ENCODE measurements around the gene NPIPB8. TPM values are rescaled to one million over a fixed set of nuclear protein-coding genes. Genes with fewer than 3 reads are reported as not detected.
"Not testable (repeated sequence)": the region's sequence is repeated elsewhere in the genome, so short reads cannot be mapped to it uniquely, and the experiment has no call there.

NPIPB8 gene
- total and polyA plus RNA-seq, 2 donors (not counting 1 experiment from before 2014, with no cell fraction given) = 0.17 TPM; not detected in 1

- not testable (repeated sequence) for H3K27me3 ChIP-seq (ENCODE audit: control insufficient read depth, insufficient read depth, low read length); H2AFZ ChIP-seq (ENCODE audit: low read length)
Measured at GRCh38 chr16:28700349-28700748, 62.5 kb downstream of the NPIPB8 start.

GRCh38 chr16:28701384-28701783 is 63.5 kb downstream of the NPIPB8 start:
- H3K27me3 ChIP-seq (ENCODE audit: control insufficient read depth, insufficient read depth, low read length); H2AFZ ChIP-seq (ENCODE audit: low read length); H3K36me3 ChIP-seq (ENCODE audit: control insufficient read depth, insufficient read depth, low read length); H3K79me2 ChIP-seq (ENCODE audit: control insufficient read depth, insufficient read depth, low read length); H3K4me1 ChIP-seq (ENCODE audit: control insufficient read depth, extremely low read depth, insufficient read depth, low read length); H3K9ac ChIP-seq (ENCODE audit: insufficient read depth, low read length); H4K20me1 ChIP-seq (ENCODE audit: control insufficient read depth, extremely low read depth, insufficient read depth, low read length); H3K4me2 ChIP-seq (ENCODE audit: extremely low read depth, insufficient read depth, low read length); H3K9me3 ChIP-seq (ENCODE audit: control insufficient read depth, insufficient read depth, low read depth, low read length); H3K4me3 ChIP-seq (replicated peaks in 1 of 4; ENCODE audit: control extremely low read depth in 1 of 4, insufficient read depth in 1 of 4, low read depth in 3 of 4, low read length in 4 of 4); DNase-seq (ENCODE audit: low read depth in 2 of 2); H3K27ac ChIP-seq (ENCODE audit: insufficient read depth, low read length): not testable (repeated sequence)

More at GRCh38 chr16:28700349-28700748, 62.5 kb downstream of the NPIPB8 start:
- not testable (repeated sequence) for H3K27ac ChIP-seq (ENCODE audit: insufficient read depth, low read length); H3K4me1 ChIP-seq (ENCODE audit: control insufficient read depth, extremely low read depth, insufficient read depth, low read length); H3K9ac ChIP-seq (ENCODE audit: insufficient read depth, low read length); H3K9me3 ChIP-seq (ENCODE audit: control insufficient read depth, insufficient read depth, low read depth, low read length); H3K79me2 ChIP-seq (ENCODE audit: control insufficient read depth, insufficient read depth, low read length); DNase-seq (ENCODE audit: low read depth in 2 of 2); H3K36me3 ChIP-seq (ENCODE audit: control insufficient read depth, insufficient read depth, low read length); H3K4me2 ChIP-seq (ENCODE audit: extremely low read depth, insufficient read depth, low read length); H4K20me1 ChIP-seq (ENCODE audit: control insufficient read depth, extremely low read depth, insufficient read depth, low read length); H3K4me3 ChIP-seq (replicated peaks in 1 of 4; ENCODE audit: control extremely low read depth in 1 of 4, insufficient read depth in 1 of 4, low read depth in 3 of 4, low read length in 4 of 4)

DNA sequence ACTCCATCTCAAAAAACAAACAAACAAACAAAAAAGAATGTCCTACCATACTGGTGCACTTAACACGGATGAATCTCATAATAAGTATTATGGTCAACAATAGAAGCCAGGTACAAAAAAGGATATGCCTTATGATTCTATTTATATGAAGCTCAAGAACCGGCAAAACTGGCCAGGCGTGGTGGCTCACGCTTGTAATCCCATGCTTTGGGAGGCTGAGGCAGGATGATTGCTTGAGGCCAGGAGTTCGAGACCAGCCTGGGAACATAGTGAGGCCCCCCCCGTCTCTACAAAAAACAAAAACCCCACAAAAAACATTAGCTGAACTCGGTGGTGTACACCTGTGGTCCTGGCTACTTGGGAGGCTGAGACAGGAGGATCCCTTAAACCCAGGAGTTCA is 66.4 kb downstream of the NPIPB8 start:
- H3K4me2 ChIP-seq (ENCODE audit: extremely low read depth, insufficient read depth, low read length); H3K27me3 ChIP-seq (ENCODE audit: control insufficient read depth, insufficient read depth, low read length); H3K4me3 ChIP-seq (replicated peaks in 1 of 4; ENCODE audit: control extremely low read depth in 1 of 4, insufficient read depth in 1 of 4, low read depth in 3 of 4, low read length in 4 of 4); H2AFZ ChIP-seq (ENCODE audit: low read length); H3K4me1 ChIP-seq (ENCODE audit: control insufficient read depth, extremely low read depth, insufficient read depth, low read length); H3K9ac ChIP-seq (ENCODE audit: insufficient read depth, low read length); H4K20me1 ChIP-seq (ENCODE audit: control insufficient read depth, extremely low read depth, insufficient read depth, low read length); H3K36me3 ChIP-seq (ENCODE audit: control insufficient read depth, insufficient read depth, low read length); H3K79me2 ChIP-seq (ENCODE audit: control insufficient read depth, insufficient read depth, low read length); DNase-seq (ENCODE audit: low read depth in 2 of 2); H3K27ac ChIP-seq (ENCODE audit: insufficient read depth, low read length); H3K9me3 ChIP-seq (ENCODE audit: control insufficient read depth, insufficient read depth, low read depth, low read length): not testable (repeated sequence)

Other genes with a start within 250 kb of the NPIPB8 start
- 67.4 and 88.6 TPM in 2 replicates for gene EIF3CL, start 234.2 kb upstream of the NPIPB8 start, total RNA-seq
- 45.6 and 70.5 TPM in 2 replicates for gene EIF3CL, start 234.2 kb upstream of the NPIPB8 start, polyA plus RNA-seq
- not detected in 2 replicates for gene NPIPB7, start 165.7 kb upstream of the NPIPB8 start, total RNA-seq
- gene NPIPB7, start 165.7 kb upstream of the NPIPB8 start, polyA plus RNA-seq = not detected in 2 replicates
- 19.3 and 23.3 TPM in 2 replicates for gene CLN3, start 146.0 kb upstream of the NPIPB8 start, total RNA-seq
- gene CLN3, start 146.0 kb upstream of the NPIPB8 start, polyA plus RNA-seq = 19.5 and 25.4 TPM in 2 replicates
- gene APOBR, start 143.4 kb upstream of the NPIPB8 start, total RNA-seq = under 0.01 TPM in 1 of 2 replicates, not detected in the other
- not detected in 2 replicates for gene APOBR, start 143.4 kb upstream of the NPIPB8 start, polyA plus RNA-seq
- not detected in 2 replicates for gene IL27, start 131.2 kb upstream of the NPIPB8 start, total RNA-seq
- gene IL27, start 131.2 kb upstream of the NPIPB8 start, polyA plus RNA-seq = not detected in 2 replicates
- 59.3 and 87.0 TPM in 2 replicates for gene NUPR1, start 99.1 kb upstream of the NPIPB8 start, total RNA-seq
- 22.2 and 38.0 TPM in 2 replicates for gene NUPR1, start 99.1 kb upstream of the NPIPB8 start, polyA plus RNA-seq
- 6.9 and 12.8 TPM in 2 replicates for gene SGF29, start 84.1 kb upstream of the NPIPB8 start, total RNA-seq
- gene SGF29, start 84.1 kb upstream of the NPIPB8 start, polyA plus RNA-seq = 1.6 and 2.5 TPM in 2 replicates
- gene SULT1A2, start 41.0 kb upstream of the NPIPB8 start, total RNA-seq = 0.17 and 0.26 TPM in 2 replicates
- gene SULT1A2, start 41.0 kb upstream of the NPIPB8 start, polyA plus RNA-seq = not detected in 2 replicates
- gene SULT1A1, start 28.0 kb upstream of the NPIPB8 start, total RNA-seq = 1.3 and 3.6 TPM in 2 replicates
- gene SULT1A1, start 28.0 kb upstream of the NPIPB8 start, polyA plus RNA-seq = 0.50 and 1.7 TPM in 2 replicates
- gene EIF3C, start 73.4 kb downstream of the NPIPB8 start, total RNA-seq = 155 and 183 TPM in 2 replicates
- gene EIF3C, start 73.4 kb downstream of the NPIPB8 start, polyA plus RNA-seq = 259 and 267 TPM in 2 replicates
- gene NPIPB9, start 113.7 kb downstream of the NPIPB8 start, total RNA-seq = 1.7 and 1.8 TPM in 2 replicates
- 0.05 and 0.12 TPM in 2 replicates for gene NPIPB9, start 113.7 kb downstream of the NPIPB8 start, polyA plus RNA-seq
- 33.6 and 52.8 TPM in 2 replicates for gene ATXN2L, start 184.9 kb downstream of the NPIPB8 start, total RNA-seq
- 16.4 and 21.5 TPM in 2 replicates for gene ATXN2L, start 184.9 kb downstream of the NPIPB8 start, polyA plus RNA-seq
- 115 and 117 TPM in 2 replicates for gene TUFM, start 208.3 kb downstream of the NPIPB8 start, total RNA-seq
- 68.6 and 105 TPM in 2 replicates for gene TUFM, start 208.3 kb downstream of the NPIPB8 start, polyA plus RNA-seq
- gene SH2B1, start 225.8 kb downstream of the NPIPB8 start, total RNA-seq = 9.0 and 14.2 TPM in 2 replicates
- 10.7 and 11.8 TPM in 2 replicates for gene SH2B1, start 225.8 kb downstream of the NPIPB8 start, polyA plus RNA-seq
- gene ATP2A1, start 240.4 kb downstream of the NPIPB8 start, total RNA-seq = 0.26 and 0.33 TPM in 2 replicates
- gene ATP2A1, start 240.4 kb downstream of the NPIPB8 start, polyA plus RNA-seq = 0.15 and 0.22 TPM in 2 replicates